IPS-NIHi7 (cell line): ENCODE measurements around the gene RPS28.
"Not testable (repeated sequence)": the region's sequence is repeated elsewhere in the genome, so short reads cannot be mapped to it uniquely, and the experiment has no call there.

Source experiments
- DNase-seq: peaks from one replicate; pipeline ENCODE4 v3.0.0; 2012; ENCODE audit warnings: mixed read lengths; ENCODE audit errors: extremely low spot score

RPS28 gene

GRCh38 chr19:8320564-8321066 is 681 bp upstream of the RPS28 start:
- DNase-seq = no peak

- DNase-seq = no peak
These were observed 816 bp downstream of the RPS28 start for GRCh38 chr19:8321986-8322637.

- DNase-seq = no peak
These were observed 1.3 kb downstream of the RPS28 start for GRCh38 chr19:8322638-8322997.

- DNase-seq = no peak
These were observed 2.5 kb downstream of the RPS28 start for GRCh38 chr19:8323781-8324185.

GRCh38 chr19:8324186-8325050 is 3.1 kb downstream of the RPS28 start:
- DNase-seq = no peak

- no peak for DNase-seq
These were observed 4.2 kb downstream of the RPS28 start for GRCh38 chr19:8325454-8325853.

GRCh38 chr19:8329996-8330395 is 8.7 kb downstream of the RPS28 start:
- no peak for DNase-seq

- DNase-seq = no peak
These were observed 10.1 kb downstream of the RPS28 start for GRCh38 chr19:8331263-8331845.

GRCh38 chr19:8332976-8333766 is 11.9 kb downstream of the RPS28 start:
- DNase-seq = no peak

- no peak for DNase-seq
These were observed 12.6 kb downstream of the RPS28 start for GRCh38 chr19:8333767-8334457.

- peak; percentile 83 for DNase-seq
These were observed 13.4 kb downstream of the RPS28 start for GRCh38 chr19:8334458-8335342.

- no peak for DNase-seq
These were observed 14.2 kb downstream of the RPS28 start for GRCh38 chr19:8335343-8336071.

- DNase-seq = no peak
These were observed 14.8 kb downstream of the RPS28 start for GRCh38 chr19:8336072-8336569.

- no peak for DNase-seq
These were observed 15.4 kb downstream of the RPS28 start for GRCh38 chr19:8336660-8337059.

- DNase-seq = no peak
These were observed 16.4 kb downstream of the RPS28 start for GRCh38 chr19:8337728-8338127.

GRCh38 chr19:8338835-8339234 is 17.5 kb downstream of the RPS28 start:
- DNase-seq = no peak

- no peak for DNase-seq
These were observed 19.2 kb downstream of the RPS28 start for GRCh38 chr19:8340341-8341096.

- DNase-seq = not testable (repeated sequence)
These were observed 20.2 kb downstream of the RPS28 start for GRCh38 chr19:8341504-8341903.

GRCh38 chr19:8342316-8342683 is 21.0 kb downstream of the RPS28 start:
- no peak for DNase-seq
